PC-3 (cell line): ENCODE results near the gene EID3. TPM values are rescaled to one million over a fixed set of nuclear protein-coding genes. Genes with fewer than 3 reads are reported as not detected.

Experiments used
- ATAC-seq: fragments of 200-7000 bp; cut with Tn5 transposase; 2 replicates; pipeline ENCODE4 v1.9.1; 2020; ENCODE audit warnings: mild to moderate bottlenecking, moderate library complexity
- BruUV-seq: library from RNA; stranded (reverse); fragments of 400-500 nt; replicated peaks from 2 replicates; lab custom pipeline; 2021; lab: Mats Ljungman, UMichigan
- CTCF ChIA-PET: fragments of 300-600 bp; sonication (Branson Sonifier 250); formaldehyde crosslinking; loops from one replicate; lab custom pipeline; 2022; ENCODE audit warnings: antibody characterized with exemption; lab: Charles Lee
- POLR2A ChIA-PET: fragments of 300-600 bp; sonication (Branson Sonifier 250); formaldehyde crosslinking; loops from one replicate; lab custom pipeline; 2022; ENCODE audit warnings: antibody characterized with exemption; ENCODE audit not compliant: unreplicated experiment; lab: Charles Lee
- DNase-seq: peaks from one replicate; pipeline ENCODE4 v3.0.0-alpha.2; 2015
- H2AFZ ChIP-seq: fragments of 300-600 bp; sonication (generic); 2 replicates; pipeline ENCODE4 v1.6.0; 2016; ENCODE audit warnings: antibody characterized with exemption, low read length
- H3F3A ChIP-seq: fragments of 300-600 bp; sonication (generic); one replicate; pipeline ENCODE4 v1.6.0; 2017; ENCODE audit warnings: antibody characterized with exemption, low read length, control low read depth, mild to moderate bottlenecking; ENCODE audit not compliant: unreplicated experiment
- H3K27ac ChIP-seq: fragments of 300-600 bp; sonication (generic); 2 replicates; pipeline ENCODE4 v1.5.1; 2016; ENCODE audit warnings: mild to moderate bottlenecking, low read length
- H3K27me3 ChIP-seq: fragments of 300-600 bp; sonication (generic); 2 replicates; pipeline ENCODE4 v1.6.1; 2016; ENCODE audit warnings: low read length, mixed read lengths
- H3K36me3 ChIP-seq: fragments of 300-600 bp; sonication (generic); 2 replicates; pipeline ENCODE4 v1.6.1; 2016; ENCODE audit warnings: low read depth, mixed run types, low read length, mixed read lengths
- H3K4me1 ChIP-seq: fragments of 300-600 bp; sonication (generic); 2 replicates; pipeline ENCODE4 v1.5.1; 2016; ENCODE audit warnings: low read length; ENCODE audit not compliant: insufficient read depth
- H3K4me2 ChIP-seq: fragments of 300-600 bp; sonication (generic); 2 replicates; pipeline ENCODE4 v1.6.0; 2016; ENCODE audit warnings: low read length
- H3K4me3 ChIP-seq: fragments of 300-600 bp; sonication (generic); 2 replicates; pipeline ENCODE4 v1.5.1; 2016; ENCODE audit warnings: mild to moderate bottlenecking, low read length, mixed read lengths
- H3K79me2 ChIP-seq: fragments of 300-600 bp; sonication (generic); 2 replicates; pipeline ENCODE4 v1.6.1; 2017; ENCODE audit warnings: low read length, mixed read lengths
- H3K9ac ChIP-seq: fragments of 300-600 bp; sonication (generic); 2 replicates; pipeline ENCODE4 v1.6.0; 2016; ENCODE audit warnings: mild to moderate bottlenecking, low read length
- H3K9me2 ChIP-seq: fragments of 300-600 bp; sonication (generic); replicated peaks from 2 replicates; pipeline ENCODE4 v1.6.1; 2016; ENCODE audit warnings: mixed run types, low read length, mixed read lengths
- H3K9me3 ChIP-seq: fragments of 300-600 bp; sonication (generic); 2 replicates; pipeline ENCODE4 v1.6.1; 2016; ENCODE audit warnings: low read length, mixed read lengths
- H4K20me1 ChIP-seq: fragments of 300-600 bp; sonication (generic); 2 replicates; pipeline ENCODE4 v1.6.1; 2016; ENCODE audit warnings: low read length, mixed read lengths
- CTCF ChIP-seq: fragments of 300-600 bp; sonication (generic); conservative IDR thresholded peaks from 2 replicates; pipeline ENCODE4 v1.5.1; 2017; ENCODE audit warnings: antibody characterized with exemption, low read depth, mild to moderate bottlenecking, low read length
- EZH2 ChIP-seq: fragments of 300-600 bp; sonication (generic); IDR thresholded peaks from one replicate; pipeline ENCODE4 v1.6.1; 2017; ENCODE audit warnings: antibody characterized with exemption, mild to moderate bottlenecking, low read length; ENCODE audit not compliant: unreplicated experiment
- EZH2phosphoT487 ChIP-seq: fragments of 300-600 bp; sonication (generic); IDR thresholded peaks from 2 replicates; pipeline ENCODE4 v1.6.1; 2018; ENCODE audit warnings: mild to moderate bottlenecking, antibody characterized with exemption, low read length, borderline replicate concordance
- intact Hi-C: fragments of 100-400 bp; cut with micrococcal nuclease; formaldehyde crosslinking; loops from 2 replicates; pipeline ENCODE4 v1.9.0; 2023
- total RNA-seq: library from RNA; depleted of rRNA; stranded (reverse); fragments of >200 nt; gene quantifications from 2 replicates; pipeline ENCODE4 v1.2.3, GENCODE V29; 2014

The EID3 gene
- total RNA-seq, 1 experiment from 2014 or later = 9.8 TPM

- H3F3A ChIP-seq = peaks cover 19% of the 10 kb centered on the region
- TF ChIP-seq EZH2 = no peak
- TF ChIP-seq CTCF = no peak
- no peak for TF ChIP-seq EZH2phosphoT487
- H4K20me1 ChIP-seq = peaks cover 30% of the 10 kb centered on the region
- H3K4me3 ChIP-seq = peak overlapping the region; percentile 88
- H3K27ac ChIP-seq = peak overlapping the region; percentile 98
- peak overlapping the region; percentile 93 for H3K9ac ChIP-seq
- peak; percentile 94 for DNase-seq
- H3K79me2 ChIP-seq = peaks cover 49% of the 10 kb centered on the region
- CTCF ChIA-PET = interaction anchor here (0.6 to 2.5 kb wide), 4 partner anchors 10 to 417 kb away, joined by 3 to 7 read pairs (median 3); no protein-coding TSS in a partner anchor
- peak overlapping the region; percentile 82 for H3K4me2 ChIP-seq
- H3K27me3 ChIP-seq = no peaks in the 10 kb centered on the region
- POLR2A ChIA-PET = interaction anchor here (0.5 to 2.3 kb wide), 7 partner anchors 9 to 330 kb away, joined by 4 to 51 read pairs (median 6); no protein-coding TSS in a partner anchor
- H3K9me2 ChIP-seq = no peaks in the 10 kb centered on the region
- peaks cover 52% of the 10 kb centered on the region for H3K4me1 ChIP-seq
- H3K9me3 ChIP-seq = no peaks in the 10 kb centered on the region
- intact Hi-C loops = loop anchor here (1.0 to 10.0 kb wide), 6 partner anchors 10 to 331 kb away; partner anchors contain the start of gene NFYB
- peaks cover 24% of the 10 kb centered on the region for H3K36me3 ChIP-seq
- 0 out of 2 replicates have a peak overlapping the region, but pooled peaks have one; percentile 7 for H2AFZ ChIP-seq
- ATAC-seq = peak; percentile 51
- BruUV-seq = TSS peak; percentile 41
Observed at GRCh38 chr12:104285740-104286515, 17.6 kb upstream of the EID3 start.

- Histone ChIP-seq H3K4me2 (peak overlapping the region; percentile 82), H2AFZ (peak overlapping the region; percentile 23), H3K4me1 (peaks cover 47% of the 10 kb centered on the region), H3K9me3 (no peaks in the 10 kb centered on the region), H3K79me2 (peaks cover 58% of the 10 kb centered on the region), H3K9me2 (no peaks in the 10 kb centered on the region), H3K27me3 (no peaks in the 10 kb centered on the region), H4K20me1 (peaks cover 34% of the 10 kb centered on the region), H3K4me3 (peak overlapping the region; percentile 88), H3F3A (peaks cover 16% of the 10 kb centered on the region), H3K36me3 (peaks cover 28% of the 10 kb centered on the region), H3K27ac (peak overlapping the region; percentile 98), H3K9ac (peak overlapping the region; percentile 93)
- intact Hi-C loops = loop anchor here (1.0 to 10.0 kb wide), 6 partner anchors 10 to 332 kb away; partner anchors contain the start of gene NFYB
- ChIA-PET POLR2A (interaction anchor here (0.5 to 2.3 kb wide), 8 partner anchors 10 to 743 kb away, joined by 3 to 51 read pairs (median 6); no protein-coding TSS in a partner anchor), CTCF (interaction anchor here (0.7 to 2.5 kb wide), 3 partner anchors 11 to 67 kb away, joined by 3 to 7 read pairs (median 3); no protein-coding TSS in a partner anchor)
- peak; percentile 99 for DNase-seq
- TF ChIP-seq CTCF = no peak
- no peak for TF ChIP-seq EZH2phosphoT487
- no peak for TF ChIP-seq EZH2
- peak; percentile 63 for ATAC-seq
- BruUV-seq = TSS peak; percentile 63
Observed at GRCh38 chr12:104286516-104287482, 16.7 kb upstream of the EID3 start.
